Posterior cingulate gyrus (tissue), 11 donors: Measurements from ENCODE around the gene TBX15.
"Not testable (repeated sequence)": the region's sequence is repeated elsewhere in the genome, so short reads cannot be mapped to it uniquely, and the experiment has no call there.

Experiments
- DNase-seq, 10 donors: peaks; one replicate each; pipeline versions ENCODE4 v3.0.0 to v3.0.0-alpha.2; 2020 to 2021; ENCODE audit warnings: mixed read lengths in 3 of 10
- intact Hi-C: fragments of 100-400 bp; cut with DNase I; formaldehyde crosslinking; loops from one replicate; pipeline ENCODE4 v1.15.1; 2023

TBX15 gene

DNA sequence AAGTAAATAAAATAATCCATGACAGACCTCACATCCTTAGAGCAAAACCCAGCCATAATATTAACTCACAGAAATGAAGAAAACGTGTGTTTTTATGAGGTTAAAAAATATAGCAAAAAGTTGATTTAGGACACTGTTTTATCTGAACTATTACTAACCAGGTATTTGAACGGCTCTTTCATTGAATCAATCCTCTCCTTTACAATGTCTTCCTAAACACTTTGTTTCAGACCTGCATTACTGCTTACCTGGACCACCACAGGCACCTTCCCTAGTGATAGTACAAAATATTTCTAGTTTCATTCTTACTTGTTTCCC lies 25.0 kb downstream of the TBX15 start:
- intact Hi-C loops: no loop called here
- no peak for DNase-seq

DNA sequence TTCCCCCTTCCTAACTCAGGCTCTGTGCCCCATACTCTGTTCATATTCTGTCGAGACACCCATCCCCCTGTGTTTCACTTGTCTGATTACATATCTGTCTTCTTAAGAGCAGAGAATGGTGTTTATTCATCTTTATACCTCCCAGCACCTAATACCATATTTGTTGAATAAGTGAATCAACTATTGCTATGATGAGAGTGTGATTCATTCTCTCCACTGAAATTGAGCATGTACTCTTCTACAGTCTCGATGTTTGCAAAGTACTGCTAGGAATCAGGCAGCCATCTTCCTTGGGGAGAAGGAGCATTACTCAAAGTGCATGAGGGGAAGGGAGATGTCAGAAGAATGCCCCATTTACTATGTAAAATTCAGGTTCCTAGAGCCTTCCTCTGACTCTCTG lies 27.0 kb downstream of the TBX15 start:
- intact Hi-C loops: no loop called here
- DNase-seq: no peak

DNA sequence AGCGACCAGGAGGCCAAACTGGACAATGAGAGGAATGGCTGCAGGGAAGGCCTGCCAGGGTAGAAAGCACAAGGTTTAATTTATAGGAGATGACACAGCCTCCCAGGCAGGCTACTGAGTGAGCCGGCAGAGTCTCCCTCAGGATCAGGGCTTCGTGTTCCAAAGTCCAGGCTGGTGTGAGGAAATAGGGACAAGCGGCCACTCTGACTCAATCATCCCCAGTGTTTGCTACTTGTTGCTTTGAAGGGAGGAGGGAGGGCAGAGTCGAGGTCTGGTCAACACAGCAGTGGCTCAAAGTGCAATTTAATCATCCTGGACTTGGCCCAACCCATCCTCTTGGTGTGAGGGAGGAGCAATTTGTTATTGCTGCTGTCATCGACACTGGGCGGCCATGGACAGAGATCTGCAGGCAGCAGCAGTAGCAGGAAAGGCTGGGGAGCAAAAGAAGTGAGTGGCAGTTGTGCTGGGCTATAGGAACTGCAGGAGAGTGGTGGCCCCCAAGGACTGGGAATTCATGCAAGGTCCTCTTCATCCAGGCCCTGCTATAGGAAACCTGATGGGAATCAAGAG lies 27.5 kb downstream of the TBX15 start:
- DNase-seq: no peak
- intact Hi-C loops: no loop called here

DNA sequence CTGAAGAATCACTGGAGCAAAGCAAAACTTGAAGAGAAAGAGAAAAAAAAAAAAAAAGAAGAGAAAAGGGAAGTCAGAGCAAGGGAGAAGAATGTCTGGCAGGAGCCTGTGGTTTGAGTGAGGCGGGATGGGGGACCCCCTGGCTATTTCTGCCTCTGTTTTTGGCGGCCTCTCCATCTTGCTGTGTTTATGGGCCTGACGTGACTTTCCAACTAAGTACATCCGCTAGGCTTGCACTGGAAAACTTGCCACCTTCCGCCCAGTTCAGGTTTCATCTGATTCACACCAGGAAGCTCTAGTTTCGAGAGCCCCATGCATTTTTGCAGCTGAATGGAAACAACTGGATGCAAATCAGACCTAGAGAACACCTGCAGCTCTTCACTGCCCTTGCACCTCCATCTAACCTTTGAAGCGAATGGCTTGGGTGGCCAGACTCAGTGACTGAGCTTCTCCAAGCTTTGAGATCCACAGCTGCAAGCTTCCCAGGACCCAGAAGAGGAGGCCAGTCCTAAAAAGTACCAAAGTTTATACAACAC lies 28.0 kb downstream of the TBX15 start:
- no peak for DNase-seq

DNA sequence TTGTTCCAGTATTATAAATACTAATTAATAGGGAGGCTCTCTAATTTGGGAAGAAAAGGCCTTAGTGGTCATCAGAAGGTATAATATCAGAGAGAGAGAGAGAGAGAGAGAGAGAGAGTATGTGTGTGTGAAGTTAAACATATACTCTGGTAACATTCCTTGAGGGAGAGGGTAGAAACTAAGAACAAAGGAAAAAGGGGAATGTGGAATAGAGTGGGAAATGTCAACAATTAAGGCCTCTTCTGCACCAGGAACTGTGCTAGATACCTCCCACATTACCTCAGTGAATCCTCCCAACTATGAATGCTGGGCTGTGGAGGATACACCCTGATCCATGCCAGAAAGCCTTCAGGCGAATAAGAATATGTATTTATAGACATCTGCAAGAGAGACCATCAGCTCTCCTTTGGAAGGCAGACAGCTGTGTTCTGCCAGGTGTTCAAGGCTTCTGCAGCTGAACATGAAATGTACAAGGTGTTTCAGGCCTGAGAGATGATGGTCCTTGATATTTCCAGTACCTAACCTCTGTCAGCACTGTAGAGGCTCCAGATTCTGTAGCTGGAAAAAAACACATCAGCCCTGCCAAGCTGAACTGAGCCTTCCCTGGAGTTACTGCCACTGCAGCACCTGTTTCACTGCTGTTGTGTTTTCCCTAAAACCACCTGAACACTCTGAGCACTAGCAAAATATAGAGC lies 29.1 kb downstream of the TBX15 start:
- intact Hi-C loops: no loop called here
- no peak for DNase-seq

More for the DNA sequence above, 28.0 kb downstream of the TBX15 start:
- intact Hi-C loops: no loop called here

DNA sequence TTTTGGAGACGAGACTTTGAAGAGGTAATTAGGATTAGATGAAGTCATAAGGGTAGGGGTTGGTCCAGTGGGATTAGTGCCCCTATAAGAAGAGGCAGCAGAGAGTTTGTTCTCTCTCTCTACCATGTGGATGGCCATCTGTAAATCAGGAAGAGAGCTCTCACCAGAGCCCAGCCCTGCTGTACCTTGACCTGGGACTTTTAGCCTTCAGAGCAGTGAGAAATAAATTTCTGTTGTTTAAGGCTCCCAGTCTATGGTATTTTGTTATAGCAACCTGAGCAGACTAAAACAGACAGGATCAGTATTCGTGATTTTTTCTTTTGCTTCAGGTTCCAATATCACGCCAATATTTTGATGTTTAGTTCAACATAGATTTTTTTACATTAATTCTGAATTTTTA lies 30.0 kb downstream of the TBX15 start:
- intact Hi-C loops: no loop called here
- DNase-seq: no peak

DNA sequence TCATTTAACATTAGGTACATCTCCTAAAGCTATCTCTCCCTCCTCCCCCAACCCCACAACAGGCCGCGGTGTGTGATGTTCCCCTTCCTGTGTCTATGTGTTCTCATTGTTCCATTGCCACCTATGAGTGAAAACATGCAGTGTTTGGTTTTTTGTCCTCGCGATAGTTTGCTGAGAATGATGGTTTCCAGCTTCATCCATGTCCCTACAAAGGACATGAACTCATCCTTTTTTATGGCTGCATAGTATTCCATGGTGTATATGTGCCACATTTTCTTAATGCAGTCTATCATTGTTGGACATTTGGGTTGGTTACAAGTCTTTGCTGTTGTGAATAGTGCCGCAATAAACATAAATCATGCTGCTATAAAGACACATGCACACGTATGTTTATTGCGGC lies 30.6 kb downstream of the TBX15 start:
- intact Hi-C loops, DNase-seq: not testable (repeated sequence)

DNA sequence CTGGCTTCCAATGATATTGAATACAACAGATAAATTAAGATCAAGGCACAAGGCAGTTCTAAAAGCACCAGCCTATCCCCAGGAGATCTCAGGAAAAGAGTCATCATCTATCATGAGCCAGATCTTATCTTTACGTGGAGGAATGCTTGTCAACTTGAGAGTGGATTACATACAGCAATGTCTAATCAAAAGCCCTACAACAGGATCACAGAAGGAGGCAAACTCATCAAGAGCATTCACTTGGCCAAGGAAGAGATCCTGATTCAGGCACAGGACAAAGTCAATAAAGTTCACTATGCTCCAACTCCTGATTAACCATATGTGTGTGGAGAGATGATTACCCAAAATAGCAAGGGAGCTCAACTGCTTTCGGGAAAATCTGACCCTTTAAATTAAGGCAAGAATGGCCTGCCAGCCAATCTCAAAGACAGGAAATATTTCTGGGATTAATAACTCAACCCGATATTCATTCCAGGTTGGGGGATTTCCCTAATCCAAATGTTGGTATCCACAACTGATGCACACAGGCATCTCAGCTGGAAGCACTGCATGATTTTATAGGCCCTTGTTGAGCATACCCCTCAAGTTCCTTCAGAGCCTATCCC lies 33.7 kb downstream of the TBX15 start:
- intact Hi-C loops: no loop called here
- DNase-seq: no peak

DNA sequence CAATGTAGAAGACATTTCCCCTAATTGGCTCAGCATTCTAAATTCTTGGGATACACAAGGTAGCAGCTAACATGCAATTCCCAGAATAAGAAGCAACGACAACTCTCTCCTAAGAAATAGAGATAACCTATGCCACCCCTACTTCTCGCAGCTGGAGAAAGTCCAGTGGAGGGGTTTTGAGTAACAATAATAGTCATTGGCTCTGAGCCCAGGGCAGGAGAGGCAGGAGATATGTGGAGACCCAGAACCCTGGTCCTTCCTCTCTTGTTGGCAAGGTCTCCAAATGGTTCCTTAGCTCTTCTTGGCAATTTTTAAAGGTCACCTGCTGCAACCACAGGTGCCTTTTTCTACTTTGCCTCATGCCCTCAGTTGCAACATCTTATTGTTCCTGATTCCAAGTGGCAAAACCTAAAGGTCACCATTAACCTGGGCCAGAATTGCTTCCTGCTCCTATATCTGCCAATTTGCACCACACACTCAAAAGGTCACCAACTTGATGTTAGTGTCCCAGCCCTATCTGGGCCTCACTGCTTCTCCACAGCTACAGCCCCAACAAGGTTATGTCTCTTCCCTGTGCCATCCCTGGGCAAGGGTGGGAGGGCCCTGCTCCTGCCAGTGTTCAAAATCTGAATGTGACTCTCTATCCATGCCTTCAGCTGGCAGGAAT lies 36.7 kb downstream of the TBX15 start:
- intact Hi-C loops: no loop called here
- no peak for DNase-seq

DNA sequence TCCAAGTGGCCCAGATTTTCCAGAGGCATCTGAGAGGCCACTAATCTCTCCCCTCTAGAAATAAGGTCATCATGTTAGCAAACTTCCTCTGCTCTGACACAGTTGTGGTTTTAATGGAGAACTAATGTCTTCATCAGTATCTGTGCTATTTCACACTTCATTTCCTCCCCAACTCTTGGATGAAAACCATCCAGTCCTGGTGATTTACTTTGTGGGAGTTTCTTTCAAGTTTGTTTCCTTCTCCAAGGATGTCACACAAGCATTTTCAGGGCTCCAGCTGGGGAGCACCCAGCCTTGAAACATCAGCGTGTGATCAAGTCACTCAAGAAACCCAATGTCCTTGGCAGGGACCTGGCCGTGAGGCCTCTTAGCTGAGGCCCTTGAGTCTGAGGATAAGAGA lies 38.8 kb downstream of the TBX15 start:
- intact Hi-C loops: no loop called here
- DNase-seq: no peak

DNA sequence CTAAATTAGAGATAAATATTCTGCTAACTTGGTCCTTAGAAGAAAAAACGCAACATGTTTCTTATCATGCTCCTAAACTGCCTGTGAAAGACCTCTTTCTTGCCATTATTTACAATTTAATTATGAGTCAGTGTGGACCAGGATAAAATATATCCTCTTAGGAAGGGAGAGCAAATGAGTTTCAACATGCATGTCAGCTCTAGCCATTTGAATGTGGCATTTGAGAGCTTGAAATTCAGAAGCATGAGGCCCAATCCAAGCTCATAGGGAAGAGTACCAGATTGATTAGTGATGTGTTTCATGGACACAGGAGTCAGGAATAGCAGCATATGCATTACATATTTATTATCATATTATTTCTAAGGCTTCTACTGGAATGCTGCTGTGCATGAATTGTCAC lies 39.3 kb downstream of the TBX15 start:
- intact Hi-C loops: no loop called here
- no peak for DNase-seq

DNA sequence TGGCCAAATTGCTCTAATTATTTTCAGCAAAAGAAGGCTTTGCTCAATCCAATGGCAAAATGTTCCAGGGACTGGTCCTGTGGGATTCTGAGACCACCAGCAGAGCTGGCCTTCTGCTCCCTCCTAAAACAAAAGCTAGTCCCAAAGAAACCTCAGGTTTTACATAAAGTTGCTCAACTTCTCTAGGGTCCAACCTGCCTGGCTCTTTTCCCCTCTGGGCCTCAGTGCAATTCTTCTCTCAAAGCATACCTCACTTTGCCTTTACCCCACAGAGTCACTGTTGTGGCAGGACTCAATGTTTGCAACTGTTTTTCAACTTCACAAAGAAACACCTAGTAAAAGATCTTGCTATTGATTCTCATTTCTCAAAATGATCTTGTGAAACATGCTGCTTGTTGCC lies 39.8 kb downstream of the TBX15 start:
- intact Hi-C loops: no loop called here
- DNase-seq: no peak

DNA sequence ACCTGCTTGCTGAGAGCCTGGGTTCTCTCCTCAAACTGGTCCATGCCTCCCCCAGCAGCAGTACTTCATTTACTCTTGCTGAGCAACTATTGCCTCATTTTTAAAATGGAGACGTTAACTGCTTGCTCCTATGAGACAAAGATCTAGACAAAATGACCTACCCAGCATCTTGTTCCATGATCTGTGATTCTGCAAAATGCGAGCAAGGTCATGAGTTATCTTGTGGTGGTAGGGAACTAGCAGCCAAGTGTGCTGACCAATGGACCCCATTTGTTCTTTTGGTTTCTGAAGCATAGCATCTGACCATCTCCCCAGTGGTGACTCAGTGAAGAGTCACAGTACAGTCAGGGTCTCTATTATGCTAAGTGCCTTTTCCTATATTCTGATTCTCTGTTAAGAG lies 40.4 kb downstream of the TBX15 start:
- no peak for DNase-seq
- intact Hi-C loops: loop anchor here (2.0 kb wide), 1 partner anchor 187 kb away; no protein-coding TSS in a partner anchor

DNA sequence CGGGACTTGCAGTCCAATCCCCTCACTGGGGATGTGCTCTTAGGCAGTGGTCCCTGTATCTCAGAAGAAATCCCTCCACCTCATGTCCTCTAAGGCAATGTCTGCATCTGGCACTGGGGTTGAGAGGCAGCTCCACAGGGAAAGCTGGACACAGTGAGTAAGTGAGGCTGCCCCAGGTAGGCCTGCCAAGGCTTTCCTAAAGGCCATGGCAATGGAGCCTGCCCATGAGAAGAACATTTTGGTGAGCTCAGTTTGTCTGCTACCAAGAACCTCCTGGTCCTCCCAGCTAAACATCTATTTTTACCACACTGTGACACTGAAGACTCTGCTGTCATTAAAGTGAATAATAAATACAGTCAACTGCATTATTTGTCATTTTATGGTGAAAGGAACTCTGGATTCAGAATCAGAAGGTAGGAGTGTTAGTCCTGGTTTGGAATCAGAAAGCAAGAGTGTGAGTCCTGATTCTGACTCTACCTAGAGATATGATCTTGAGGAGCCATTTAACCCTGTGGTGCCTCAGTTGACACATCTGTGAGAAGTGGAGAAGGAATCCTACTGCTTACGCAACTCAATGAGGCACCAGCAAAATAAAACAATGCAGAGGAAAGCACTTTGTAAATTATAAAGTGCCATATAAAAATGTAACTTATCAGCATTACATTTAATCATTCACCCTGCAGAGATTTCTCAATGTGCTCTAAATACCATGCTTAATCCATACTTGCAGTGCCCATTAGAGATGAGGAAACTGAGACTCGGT lies 41.0 kb downstream of the TBX15 start:
- intact Hi-C loops: loop anchor here (2.0 kb wide), 1 partner anchor 186 kb away; no protein-coding TSS in a partner anchor
- no peak for DNase-seq

DNA sequence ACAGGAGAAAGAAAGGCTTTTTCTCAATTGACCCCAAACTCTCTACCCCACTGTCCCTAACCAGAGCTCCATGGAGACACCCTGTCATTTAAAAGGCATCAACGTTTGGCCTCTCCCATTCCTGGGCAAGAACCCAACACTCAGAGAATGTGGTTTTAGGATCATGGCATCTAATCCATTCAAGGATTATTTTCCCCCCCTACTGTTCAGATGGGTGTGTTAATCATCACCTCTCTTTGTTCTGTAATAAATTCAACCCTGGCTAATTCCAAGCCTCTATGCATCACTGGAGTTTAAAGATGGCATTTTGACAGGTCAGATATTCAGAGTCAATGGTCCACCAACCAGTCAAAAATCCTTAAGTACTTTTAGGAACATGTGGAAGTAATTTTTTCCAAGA lies 42.7 kb downstream of the TBX15 start:
- DNase-seq: no peak

DNA sequence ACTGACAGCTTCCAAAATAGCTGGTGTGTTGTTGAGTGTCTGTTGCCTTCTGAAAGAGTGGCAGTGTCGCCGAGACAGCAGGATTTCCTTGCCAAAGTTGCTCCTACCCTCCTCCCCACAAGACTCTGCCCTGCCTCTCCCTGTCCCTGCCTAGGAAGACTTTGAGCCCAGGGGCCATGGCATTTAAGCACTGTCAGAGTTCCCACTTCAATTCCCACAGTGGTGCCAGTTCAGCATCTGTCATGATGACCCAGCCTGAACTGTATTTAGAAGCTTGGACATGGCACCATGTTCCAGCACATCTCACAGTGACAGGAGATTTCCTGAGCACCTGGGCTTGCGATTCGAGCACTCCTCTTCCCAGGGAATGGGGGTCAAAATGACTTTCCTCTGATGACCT lies 43.6 kb downstream of the TBX15 start:
- no peak for DNase-seq
- intact Hi-C loops: no loop called here

More for the DNA sequence above, 42.7 kb downstream of the TBX15 start:
- intact Hi-C loops: no loop called here

DNA sequence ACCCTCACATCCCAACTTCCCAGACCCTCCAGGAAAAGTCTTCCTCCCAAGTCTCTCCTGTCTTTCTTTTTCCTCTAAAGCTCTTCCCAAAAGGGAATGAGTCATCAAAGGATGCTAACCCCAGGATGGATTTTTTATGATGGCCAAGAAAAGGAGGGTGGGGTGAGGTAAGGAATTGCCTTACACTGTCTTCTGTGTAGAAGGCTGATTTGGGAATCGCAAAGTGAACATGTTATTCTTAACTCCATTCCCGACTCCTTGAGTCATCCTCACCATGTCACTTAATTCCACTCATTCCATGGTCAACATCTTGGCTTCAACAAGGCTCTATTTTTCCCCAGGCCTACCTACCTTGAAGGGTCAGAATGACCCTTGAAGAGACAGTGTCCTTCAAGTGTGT lies 44.0 kb downstream of the TBX15 start:
- intact Hi-C loops: no loop called here
- DNase-seq: no peak

DNA sequence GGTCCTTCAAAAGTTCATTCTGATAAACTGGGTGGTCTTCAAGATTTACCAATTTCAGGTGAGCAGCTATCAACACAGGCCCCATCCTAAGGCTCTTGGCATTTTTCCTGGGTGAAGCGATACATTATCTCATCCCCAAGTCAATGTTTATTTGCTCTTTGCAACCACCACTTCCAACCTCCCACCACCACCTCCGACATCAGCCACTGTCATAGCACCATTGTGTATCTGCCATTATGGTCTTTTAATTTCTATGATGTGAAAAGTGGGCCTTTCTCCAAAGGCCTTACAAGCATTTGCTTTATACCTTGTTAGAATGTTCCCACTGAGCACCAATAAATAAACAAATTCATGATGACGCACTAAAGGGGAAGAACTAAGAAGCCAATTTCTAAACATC lies 47.2 kb downstream of the TBX15 start:
- no peak for DNase-seq
- intact Hi-C loops: no loop called here

DNA sequence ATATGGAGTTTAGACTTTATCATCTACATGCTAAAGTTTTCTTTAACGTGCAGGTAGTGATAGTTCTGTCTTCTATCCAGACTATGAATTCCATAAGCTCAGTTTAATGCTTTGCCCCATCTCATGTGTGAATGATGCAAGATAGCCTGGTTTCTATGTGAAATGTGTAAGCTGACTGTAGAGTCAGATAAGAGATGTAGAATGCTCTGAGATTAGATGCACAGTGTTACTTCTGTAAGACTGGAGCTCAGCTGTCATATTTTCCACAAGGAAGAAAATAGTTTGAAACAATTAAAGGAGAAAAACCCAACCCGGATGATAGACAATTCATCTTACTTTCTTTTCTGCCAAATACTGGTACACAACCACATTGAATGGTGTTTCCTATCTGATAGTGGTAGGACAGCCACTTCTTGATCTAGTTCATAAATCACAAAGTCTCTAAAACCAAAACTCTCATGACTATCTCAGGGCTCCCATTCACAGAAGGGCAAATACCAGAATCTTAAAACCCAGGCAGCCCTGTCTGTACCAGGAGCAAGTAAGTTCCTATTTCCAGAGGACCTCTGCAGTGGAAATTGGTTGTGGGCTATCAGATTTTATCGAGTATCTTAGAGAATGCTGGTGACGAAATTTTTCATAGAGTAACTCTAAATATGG lies 50.6 kb downstream of the TBX15 start:
- no peak for DNase-seq
- intact Hi-C loops: no loop called here

DNA sequence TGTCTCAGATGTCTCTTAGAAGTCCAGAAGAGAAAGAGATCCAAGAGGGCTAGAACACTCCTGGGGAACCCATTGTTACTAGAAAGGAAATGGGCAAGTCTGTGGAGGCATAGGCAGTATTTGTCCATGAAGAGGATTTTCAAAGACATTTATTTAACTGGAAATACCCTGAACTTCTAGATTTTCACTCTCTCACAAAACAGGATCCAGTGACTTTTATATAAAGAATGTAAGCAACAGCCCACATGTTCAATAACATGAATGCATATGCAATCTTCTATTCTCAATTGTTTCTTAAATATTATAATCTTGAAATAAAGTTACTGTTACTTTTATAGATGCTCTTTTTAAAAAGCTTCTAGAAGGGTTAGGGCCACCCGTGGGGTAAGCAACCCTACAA lies 53.4 kb downstream of the TBX15 start:
- no peak for DNase-seq
- intact Hi-C loops: no loop called here
